ENCODE data around the gene RHOH. TPM values are rescaled to one million over a fixed set of nuclear protein-coding genes. Genes with fewer than 3 reads are reported as not detected.
"Not testable (repeated sequence)": the region's sequence is repeated elsewhere in the genome, so short reads cannot be mapped to it uniquely, and the experiment has no call there.

The RHOH gene
- total RNA-seq, 1 experiment from 2014 or later: 0.75 TPM

DNA sequence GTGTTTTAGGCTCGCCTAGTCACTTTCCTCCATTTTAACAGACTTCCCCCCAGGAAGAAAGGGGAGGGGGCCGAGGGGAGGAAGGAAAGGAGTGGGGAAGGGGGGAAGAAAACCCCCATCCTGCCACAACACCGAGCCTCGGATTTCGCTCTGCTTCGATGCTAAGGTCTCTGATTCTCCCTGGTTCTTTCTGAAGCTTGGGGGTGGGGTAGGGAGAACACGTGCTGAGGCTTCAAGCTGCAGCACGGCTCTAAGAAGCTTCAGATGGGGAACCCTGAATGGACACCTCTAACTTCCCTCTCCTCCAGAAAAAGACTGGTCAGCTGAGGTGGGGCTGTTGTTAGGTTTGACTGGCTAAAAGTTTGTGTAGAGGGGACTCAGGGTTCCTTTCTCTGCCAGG lies 61.8 kb downstream of the RHOH start:
- DNase-seq (ENCODE audit: low read depth): no peak

DNA sequence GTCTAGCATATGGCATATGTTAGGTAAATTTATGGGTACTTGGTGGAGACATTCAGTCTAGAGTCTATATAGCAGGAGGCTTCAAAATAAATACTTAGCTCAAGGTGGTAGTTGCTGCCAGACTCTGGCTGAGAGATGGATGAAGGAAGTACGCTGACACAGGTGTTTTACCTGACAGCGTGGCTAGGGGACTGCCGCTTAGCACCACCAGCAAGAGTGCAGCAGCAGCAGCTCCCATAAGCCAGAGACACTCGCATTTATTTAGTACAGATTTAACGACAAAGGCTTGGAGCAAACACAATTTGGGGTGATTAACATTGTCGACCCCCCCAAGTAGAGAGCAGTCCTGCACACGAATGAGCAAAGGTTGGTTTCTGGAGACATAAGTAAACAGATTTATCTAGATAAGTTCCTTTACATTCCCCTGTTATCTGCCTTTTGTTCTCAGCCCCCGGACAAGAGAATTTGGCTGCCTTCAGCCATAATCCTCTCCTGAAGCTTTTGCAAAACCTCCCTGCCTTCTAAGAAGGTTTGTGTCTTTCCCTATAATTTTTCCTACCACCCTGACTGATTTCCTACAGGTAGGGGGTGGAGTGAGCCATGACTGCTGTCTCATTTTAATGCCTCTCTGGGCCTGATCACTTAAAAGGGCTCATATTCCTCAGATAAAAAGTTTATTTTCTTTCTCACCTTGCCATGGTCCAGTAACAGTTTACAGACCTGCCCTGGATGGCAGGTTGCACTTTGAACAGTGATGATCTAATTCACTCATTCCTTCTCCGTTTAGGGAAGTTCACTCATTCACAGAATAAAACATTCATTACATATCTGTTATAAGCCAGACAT lies 64.6 kb downstream of the RHOH start:
- DNase-seq (ENCODE audit: low read depth): no peak

DNA sequence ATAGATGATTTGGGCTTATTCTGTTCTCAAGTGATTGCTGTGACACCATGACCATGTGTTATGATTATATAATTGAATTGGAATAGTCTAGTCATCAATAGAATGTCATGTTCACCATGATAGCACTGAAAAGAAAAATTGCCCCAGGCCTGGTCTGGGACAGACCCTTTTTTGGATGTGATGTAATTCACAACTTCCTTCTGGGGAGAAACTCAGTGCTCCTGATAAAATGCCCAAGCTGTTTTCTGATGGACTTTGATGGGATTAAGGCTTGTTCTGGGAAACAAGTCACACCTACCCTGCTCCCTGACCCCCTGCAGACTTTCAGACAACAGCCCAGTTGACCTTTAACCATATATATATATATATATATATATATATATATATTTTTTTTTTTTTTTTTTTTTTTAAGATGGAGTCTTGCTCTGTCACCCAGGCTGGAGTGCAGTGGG lies 65.3 kb downstream of the RHOH start:
- DNase-seq (ENCODE audit: low read depth): no peak

DNA sequence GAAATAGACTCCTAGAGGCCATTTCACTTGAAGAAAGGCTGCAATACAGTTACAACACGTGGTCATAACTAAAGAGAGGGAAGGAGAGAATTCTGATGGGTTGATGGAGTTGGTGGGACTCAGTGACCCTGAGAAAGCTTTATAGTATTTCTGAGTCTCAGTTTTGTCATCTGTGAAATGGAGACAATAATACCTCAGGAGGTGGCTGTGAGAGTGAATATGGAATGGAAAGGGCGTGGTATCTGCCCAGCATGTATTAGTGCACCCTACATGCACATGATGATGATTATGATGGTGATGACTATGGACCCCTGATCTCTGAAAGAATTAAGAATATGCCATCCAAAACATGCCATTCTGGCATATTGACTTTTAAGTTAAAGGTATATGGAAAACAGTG lies 66.0 kb downstream of the RHOH start:
- no peak for DNase-seq (ENCODE audit: low read depth)

DNA sequence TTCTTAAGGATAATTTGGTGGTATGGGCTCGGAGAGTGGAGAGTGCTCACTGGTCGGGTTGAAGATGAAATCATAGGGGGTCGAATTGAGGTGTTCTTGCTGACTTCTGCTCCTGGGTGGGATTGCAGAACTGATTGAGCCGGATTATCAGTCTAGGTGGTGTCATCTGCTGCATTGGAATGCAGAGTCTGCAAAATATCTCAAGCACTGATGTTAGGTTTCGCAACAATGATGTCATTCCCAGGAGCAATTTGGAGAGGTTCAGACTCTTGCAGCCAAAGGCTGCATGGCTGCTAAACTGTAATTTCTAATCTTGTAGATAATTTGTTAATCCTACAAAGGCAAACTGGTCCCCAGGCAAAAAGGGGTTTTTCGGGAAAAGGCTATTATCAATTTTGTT lies 67.7 kb downstream of the RHOH start:
- peak; percentile 75 for DNase-seq (ENCODE audit: low read depth)

DNA sequence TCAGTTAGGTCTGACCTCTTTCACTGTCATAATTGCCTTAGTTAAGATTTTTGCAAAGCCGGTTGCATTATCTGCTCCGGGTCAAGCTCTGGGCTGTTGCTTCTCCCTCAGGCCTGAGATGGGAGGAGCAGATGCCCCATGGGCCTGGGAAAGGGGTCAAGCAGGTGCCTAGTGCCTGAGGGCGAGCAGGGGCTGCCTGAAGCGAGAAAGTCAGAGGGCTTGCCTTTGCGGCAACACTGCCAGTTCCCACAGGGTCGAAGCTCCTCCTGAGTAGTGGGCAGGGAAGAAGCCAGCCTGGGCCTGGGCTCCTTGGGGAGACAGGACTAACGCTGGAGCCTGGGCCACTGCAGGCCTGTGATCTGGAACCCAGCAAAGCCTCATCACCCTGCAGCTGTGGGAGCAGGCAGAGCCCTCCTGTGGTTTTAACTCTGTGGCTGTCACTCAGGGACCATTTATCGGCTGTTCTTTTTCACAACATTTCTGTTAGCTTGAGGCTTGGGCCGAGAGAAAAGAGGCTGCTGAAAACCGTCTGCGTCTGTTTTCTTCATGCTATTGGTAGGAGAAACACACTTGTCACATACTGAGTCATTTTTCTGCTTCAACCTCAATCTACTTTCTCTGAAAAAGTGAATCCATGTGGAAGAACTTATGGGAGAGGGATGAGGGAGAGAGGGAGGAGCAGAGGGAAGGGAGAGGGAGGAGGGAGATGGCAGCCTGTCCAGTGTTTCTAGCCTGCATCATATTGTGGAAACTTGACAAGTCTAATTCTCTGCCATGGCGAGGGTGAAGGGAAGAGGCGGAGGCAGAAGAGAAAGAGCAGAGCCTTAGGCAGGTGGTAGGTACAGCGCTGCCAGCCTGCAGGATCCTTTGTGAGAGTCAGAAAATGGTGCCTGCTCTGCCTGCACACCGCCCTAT lies 68.4 kb downstream of the RHOH start:
- peak; percentile 95 for DNase-seq (ENCODE audit: low read depth)

DNA sequence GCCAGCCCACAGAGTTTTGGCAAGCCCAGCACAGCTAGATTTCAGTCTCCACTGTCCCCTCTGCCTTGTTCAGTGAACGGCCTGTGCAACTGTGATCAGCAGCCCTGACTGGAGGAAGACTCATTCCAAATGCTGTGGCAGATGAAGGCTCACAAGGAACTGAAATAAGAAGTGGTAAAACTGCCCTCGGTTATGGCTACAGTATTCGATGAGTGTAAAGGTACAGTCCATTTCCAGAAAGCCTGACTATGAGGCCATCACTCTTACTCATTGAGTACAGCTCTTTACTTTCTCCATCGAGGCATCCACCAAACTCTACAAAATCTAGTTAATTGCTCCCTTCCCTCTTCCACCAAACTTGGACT lies 69.1 kb downstream of the RHOH start:
- DNase-seq (ENCODE audit: low read depth): peak; percentile 7

DNA sequence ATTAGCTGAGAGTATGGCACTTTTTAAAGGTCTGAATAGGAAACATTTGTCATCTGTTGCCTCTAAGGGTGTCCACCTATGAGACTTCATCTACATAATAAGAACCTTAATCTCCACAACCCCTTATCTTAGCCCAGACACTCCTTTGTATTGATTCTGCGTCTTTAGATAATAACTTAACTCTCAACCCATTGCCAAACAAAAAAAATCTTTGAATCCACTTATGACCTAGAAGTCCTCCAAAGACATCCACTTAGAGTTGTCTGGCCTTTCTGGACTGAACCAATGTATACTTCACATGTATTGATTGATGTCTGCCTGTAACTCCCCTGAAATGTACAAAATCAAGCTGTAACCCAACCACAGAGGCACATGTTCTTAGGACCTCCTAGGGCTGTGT lies 72.3 kb downstream of the RHOH start:
- no peak for DNase-seq (ENCODE audit: low read depth)

DNA sequence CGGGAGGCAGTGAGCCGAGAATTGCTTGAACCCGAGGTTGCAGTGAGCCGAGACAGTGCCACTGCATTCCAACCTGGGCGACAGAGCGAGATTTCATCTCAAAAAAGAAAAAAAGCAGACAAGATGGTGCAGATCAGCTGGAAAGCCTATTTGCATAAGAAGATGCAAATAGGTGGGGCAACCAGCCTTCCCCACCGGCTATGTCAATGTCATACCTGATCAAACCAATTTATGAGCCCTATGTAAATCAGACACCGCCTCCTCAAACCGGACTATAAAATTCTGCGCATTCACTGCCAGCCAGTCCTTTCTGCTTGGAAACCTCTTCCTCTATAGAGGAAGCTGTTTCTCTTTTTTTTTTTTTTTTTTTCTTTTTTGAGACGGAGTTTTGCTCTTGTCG lies 73.8 kb downstream of the RHOH start:
- DNase-seq (ENCODE audit: low read depth): no peak

DNA sequence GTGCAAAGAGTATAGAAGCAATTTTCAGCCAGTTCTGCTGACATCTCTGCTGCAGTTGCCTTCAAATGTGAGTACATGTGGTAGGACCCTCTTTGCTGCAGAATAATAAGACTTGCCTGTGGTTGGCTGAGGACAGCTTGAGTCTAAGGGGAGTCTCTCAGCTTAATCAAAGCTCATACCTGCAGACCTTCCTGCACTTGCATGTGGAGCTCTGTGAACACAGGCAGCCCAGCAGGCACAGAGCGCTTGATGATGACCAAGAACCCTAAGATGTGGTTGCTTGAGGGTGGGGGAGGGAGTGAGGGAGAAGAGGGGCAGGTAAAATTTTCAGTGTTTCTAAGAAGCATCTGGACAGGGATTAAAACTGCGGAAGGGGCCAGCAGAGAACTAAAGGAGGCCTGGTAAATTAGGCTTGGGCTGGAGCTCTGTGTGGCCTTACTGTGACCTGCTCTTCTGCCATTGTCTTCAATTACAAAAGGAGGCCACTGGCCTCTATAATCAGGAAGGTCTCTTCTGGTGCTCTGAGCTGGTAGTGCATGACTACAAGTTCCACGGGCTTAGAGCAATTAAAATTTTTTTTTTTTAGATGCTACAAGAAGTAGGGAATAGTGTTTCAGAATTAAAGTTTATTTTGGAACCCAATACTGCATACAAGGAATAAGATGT lies 78.4 kb downstream of the RHOH start:
- no peak for DNase-seq (ENCODE audit: low read depth)

DNA sequence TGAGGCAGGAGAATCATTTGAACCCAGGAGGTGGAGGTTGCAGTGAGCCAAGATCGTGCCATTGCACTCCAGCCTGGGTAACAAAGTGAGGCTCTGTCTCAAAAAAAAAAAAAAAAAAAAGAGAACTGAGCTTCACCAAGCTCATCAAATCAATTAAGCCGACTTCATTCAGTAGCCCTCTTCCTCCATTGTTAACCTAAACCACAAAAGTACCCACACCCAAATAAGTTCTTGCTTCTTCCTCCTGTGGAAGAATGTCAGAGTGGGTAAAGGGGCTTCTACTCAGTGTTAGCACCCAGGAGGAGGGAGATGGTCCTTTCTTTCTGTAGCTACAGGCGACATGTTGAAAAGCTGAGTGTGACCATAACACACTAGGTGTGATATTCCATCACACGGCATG lies 79.7 kb downstream of the RHOH start:
- DNase-seq (ENCODE audit: low read depth): no peak

DNA sequence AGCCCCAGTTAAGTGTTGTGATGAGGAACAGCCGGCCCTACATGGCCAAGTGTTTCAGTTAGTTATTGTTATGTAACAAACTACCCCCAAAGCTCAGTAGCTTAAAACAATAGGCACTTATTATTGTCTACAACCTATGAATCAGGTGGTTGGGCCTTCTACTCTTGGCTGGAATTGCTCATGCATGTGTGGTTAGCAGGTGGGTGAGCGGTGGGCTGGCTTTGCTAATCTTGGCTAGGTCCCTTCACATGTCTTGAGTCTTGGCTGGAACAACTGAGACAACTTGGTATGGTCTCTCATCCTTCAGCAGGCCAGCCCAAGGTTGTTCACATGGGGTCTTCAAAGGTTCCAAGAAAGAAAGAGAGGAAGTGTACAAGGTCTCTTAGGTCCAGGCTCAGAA lies 83.8 kb downstream of the RHOH start:
- DNase-seq (ENCODE audit: low read depth): no peak

DNA sequence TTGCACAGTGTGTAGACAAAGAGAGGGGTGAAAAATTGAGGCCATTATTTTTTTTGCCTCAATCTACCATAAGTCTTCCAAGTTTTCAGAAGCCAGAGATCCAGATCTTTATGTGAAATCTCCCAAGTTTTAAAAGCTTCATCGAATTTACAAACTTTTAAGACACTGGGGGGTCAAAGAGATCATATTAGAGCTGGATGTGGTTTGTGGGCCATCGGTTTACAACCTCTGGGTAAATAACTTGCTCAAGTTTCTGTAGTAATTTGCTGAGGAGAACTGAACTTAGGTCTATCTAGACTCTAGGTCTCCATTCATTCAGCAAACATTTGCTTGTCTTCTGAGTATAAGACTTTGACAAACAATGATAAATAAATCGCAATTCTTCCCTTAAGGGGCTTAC lies 84.3 kb downstream of the RHOH start:
- DNase-seq (ENCODE audit: low read depth): no peak

DNA sequence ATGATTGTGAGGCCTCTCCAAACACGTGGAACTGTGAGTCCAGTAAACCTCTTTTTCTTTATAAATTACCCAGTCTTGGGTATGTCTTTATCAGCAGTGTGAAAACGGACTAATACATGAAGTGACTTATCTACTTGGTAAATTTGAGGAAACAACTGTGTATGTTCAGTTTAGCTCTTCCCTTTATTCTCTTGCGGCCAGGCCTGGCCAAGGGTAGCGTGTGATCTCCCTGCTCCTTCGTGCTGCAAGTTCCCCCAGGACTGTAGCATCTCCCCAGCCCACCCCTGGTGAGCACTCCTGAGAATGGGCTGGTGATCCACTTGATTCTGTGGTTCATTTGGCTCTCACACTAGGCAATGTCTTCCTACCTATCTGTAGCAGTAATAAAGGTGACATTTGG lies 85.1 kb downstream of the RHOH start:
- DNase-seq (ENCODE audit: low read depth): no peak

DNA sequence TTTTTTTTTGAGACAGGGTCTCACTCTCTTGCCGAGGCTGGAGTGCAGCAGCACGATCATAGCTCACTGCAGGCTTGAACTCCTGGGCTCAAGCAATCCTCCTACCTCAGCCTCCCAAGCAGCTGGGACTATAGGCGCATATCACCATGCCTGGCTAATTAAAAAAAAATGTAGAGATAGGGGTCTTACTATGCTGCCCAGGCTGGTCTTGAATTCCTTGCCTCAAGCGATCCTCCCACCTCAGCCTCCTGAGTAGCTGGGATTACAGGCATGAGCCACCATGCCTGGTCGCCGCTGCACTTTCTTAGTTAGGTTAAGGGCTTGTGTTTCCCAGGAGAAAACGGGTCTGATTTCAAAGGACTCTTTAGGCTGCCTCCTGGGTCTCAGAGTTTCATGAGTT lies 86.0 kb downstream of the RHOH start:
- DNase-seq (ENCODE audit: low read depth): not testable (repeated sequence)

DNA sequence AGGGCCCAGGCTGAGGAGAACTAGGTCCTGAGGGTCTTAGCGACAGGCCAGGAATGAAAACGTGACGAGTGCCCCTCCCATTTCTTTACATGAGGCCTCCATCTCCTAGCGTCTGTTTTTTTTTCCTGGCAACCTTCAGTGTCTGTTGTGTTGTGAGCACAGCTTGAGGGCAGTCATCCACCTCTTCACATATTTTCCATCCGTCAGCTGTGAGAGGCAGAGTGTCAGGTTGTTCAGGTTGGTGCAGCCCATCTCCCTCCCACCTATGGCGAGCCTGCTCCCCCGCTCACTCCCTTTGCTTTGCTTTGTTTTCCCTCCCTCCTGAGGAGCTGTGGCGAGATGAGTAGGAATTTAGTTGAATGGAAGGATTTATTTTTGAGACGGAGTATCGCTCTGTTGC lies 86.6 kb downstream of the RHOH start:
- no peak for DNase-seq (ENCODE audit: low read depth)

DNA sequence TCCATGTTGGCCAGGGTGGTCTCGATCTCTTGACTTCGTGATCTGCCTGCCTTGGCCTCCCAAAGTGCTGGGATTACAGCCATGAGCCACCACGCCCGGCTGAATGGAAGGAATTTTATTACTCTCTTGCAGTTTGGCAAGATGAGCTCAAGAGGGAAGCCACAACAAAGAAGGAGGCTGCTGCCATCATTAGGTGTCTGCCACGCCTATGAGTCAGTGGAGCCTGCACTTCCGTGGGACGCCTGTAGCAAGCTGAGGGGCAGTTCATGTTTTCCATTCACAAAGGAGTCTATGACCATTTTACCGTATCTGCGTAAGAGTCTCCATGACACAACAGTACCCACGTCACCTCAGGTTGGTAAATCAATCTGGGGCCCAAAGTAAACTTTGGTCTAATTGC lies 87.1 kb downstream of the RHOH start:
- DNase-seq (ENCODE audit: low read depth): peak; percentile 16

DNA sequence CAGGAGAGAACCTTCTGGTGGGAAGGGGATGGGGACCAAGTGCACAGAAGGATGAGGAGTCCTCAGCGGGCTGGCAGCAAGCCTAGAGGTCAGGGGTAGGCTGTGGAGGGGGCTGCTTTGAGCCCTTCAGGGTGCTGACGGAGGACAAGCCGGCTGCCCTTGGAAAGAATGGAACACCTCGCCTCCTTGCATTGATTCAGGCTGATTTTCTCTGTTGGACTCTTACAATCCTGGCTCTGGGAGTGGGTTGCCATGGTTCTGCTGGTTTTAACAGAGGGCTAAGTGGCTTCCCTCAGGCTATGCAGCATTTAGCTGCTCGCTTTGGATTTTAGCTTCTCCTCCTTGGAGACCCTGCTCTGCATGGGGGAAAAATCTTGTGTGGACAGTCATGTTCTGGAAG lies 88.9 kb downstream of the RHOH start:
- DNase-seq (ENCODE audit: low read depth): no peak

DNA sequence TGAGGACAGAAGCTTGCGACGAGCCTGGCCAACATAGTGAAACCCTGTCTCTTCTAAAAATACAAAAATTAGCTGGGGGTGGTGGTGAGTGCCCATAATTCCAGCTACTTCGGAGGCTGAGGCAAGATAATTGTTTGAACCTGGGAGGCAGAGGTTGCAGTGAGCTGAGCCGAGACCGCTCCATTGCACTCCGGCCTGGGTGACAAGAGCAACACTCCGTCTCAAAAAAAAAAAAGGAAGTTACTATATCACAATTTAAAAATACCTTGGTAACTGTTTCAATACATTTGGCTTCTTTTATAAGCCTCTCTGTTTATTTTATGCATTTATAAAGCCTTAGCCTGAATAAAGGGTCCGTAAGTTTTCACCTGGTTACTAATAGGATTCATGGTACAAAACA lies 91.7 kb downstream of the RHOH start:
- DNase-seq (ENCODE audit: low read depth): no peak

DNA sequence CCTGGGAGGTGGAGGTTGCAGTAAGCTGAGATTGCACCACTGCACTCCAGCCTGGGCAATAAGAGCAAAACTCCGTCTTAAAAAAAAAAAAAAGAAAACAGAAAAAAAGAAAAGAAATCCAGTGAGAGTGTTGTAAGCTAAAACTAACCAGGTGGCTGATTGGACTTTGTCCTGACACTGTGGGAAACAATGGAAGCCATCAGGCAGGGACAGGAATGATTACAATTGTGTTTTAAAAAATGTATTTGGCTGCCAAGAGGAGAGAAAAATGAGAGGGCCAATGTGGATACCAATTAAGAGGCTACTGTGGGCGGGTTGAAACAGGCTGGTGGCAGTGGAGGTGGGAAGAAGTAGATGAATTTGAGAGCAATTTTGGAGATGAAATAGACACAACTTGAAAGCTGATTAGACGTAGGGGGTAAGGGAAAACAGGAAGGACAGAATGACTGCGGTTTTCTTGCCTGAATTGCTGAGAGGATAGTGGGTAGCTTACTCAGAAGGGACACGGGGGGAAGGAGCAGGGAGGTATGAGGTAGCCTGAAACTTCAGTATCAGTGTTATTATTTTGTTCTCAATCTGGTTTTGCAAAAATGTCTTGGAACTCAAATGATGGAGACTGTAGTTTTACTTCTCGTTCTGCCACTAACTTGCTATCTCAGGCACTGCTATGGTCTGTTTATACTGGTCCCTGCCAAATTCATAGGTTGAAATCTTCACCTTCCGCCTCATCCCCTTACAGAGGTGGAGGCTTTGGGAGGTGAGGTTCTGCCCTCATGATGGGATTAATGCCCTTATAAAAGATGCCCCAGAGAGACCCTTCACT lies 92.7 kb downstream of the RHOH start:
- no peak for DNase-seq (ENCODE audit: low read depth)

DNA sequence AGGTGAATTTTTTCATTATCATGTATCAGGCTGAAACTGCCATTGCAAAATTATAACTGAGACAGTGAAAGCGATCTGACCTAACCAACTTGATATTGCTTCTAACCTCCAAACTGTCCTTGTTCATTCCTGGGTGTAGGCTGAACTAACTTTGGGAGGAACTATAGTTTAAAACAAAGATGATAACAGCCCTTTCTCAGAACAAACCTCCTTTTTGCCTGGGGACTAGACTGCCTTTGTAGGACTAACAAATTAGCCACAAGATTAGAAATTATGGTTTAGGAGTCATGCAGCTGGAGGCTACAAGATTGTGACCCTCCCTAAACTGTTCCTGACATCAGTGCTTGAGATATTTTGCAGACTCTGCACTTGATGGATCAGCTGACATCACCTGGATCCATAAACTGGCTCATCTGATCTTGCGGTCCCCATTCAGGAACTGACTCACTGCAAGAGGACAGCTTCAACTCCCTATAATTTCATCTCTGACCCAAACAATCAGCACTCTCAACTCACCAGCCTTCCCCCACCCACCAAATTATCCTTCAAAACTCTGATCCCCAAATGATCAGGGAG lies 93.9 kb downstream of the RHOH start:
- not testable (repeated sequence) for DNase-seq (ENCODE audit: low read depth)
